ENCODE data around the gene USP22.

The USP22 gene

DNA sequence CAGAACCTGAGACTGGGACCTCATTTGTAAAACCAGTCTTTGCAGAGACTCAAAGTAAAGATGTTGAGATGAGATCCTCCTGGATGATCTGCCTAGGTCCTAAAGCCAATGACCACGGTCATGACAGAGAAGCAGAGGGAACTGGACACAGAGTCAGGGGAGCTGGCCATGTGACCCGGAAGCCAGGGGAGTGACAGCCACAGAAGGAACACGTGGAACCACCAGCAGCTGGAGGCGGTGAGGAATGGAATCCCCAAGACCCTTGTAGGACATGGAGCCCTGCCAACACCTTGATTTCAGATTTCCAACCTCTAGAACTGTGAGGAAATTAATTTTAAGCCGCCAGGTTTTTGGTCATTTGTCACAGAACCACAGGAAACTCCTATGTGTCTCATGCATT is 37.0 kb downstream of the USP22 start:
- in situ Hi-C loops (cut with MboI; ENCODE audit: low pct_unique_long_range_greater_than_20kb, low sequenced_read_pairs) = no loop called here
- no peak for DNase-seq

DNA sequence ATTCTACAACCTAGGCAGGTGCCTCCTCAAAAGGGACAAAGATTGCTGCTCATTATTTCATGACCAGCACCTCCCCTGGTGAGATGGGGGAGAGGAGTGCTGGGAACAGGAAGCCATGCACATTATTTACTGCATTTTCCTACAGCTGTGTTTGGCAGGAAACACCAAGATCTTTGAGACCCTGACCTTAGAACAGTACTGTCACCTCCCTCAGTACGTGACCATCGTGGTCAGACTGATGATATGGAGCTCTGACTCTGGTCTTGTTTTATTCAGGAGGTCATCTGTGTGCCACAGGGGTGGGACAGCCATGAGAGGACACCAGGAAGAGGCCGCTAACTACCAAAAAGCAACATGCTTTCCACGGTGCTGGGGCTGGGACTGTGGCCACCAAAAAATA is 37.4 kb downstream of the USP22 start:
- no peak for DNase-seq
- in situ Hi-C loops (cut with MboI; ENCODE audit: low pct_unique_long_range_greater_than_20kb, low sequenced_read_pairs) = no loop called here

DNA sequence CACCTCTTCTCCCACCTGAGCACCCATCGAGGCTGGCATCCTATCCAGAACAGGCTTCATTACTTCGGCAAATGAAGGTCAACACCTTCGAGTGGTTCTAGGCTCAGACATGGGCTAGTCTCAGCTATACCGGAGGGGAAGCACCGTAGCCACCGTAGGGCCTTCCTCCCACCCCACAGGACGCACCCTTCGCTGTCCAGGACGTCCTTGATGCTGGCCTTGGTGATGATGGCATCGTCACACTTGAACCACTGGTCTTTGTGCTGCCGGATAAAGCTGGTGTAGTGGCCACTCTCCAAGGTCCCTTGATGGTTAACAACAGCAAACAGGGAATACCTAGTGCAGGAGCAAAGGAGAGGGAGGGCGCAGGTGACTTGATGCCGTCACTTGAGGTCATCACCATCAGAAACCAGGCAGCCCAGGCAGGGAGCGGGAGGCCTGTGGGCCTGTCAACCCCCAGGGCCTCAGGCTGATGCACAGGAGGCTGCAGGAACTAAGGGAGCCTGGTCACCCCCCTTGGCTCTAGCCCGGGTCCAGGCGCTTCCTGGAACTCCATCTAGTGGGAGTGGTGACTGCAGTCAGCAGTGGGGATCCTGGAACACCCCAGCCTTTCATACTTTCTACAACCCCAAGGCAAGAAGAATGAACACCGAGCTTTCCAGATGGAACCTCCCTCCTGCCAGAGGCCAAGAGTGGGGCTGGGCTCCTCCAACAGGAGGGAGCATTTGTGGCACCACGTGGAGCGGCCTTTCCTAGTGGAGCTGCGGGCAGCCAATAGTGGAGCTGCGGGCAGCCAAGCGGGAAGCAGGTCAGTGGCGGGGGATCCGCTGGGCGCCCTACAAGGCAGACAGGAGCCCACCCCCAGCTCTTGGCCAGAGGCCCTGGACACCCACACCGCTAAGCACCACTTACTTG is 38.5 kb downstream of the USP22 start:
- in situ Hi-C loops (cut with MboI; ENCODE audit: low pct_unique_long_range_greater_than_20kb, low sequenced_read_pairs) = no loop called here
- no peak for DNase-seq

DNA sequence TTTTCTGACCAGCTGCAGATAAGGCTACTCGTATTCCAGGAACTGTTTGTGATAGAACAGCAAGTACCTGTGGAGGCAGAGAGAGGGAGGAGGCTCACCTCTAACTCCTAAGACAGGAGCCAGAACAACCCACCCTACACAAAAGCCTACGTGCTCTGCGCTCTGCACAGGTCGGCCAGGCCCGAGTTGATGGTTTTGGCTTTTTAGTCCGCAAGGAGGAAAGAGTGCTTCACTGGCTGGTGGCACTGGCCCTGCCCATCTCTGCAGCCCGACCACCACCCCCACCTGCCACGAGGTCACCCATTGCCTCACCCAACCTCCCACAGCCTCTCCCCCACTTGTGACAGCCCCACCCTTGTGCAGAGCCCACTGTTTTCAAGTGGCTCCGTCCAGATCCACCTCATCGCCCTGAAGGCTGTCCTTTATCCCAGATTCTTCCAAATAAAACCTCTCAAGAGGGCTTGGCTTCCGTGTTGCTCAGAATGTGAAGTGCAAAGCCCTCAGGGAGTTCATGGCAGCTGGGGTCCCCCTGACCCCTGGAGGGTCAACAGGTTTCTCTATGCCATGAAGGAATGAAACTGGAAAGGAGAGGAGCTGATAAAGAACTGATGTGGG is 39.7 kb downstream of the USP22 start:
- in situ Hi-C loops (cut with MboI; ENCODE audit: low pct_unique_long_range_greater_than_20kb, low sequenced_read_pairs) = no loop called here
- no peak for DNase-seq

DNA sequence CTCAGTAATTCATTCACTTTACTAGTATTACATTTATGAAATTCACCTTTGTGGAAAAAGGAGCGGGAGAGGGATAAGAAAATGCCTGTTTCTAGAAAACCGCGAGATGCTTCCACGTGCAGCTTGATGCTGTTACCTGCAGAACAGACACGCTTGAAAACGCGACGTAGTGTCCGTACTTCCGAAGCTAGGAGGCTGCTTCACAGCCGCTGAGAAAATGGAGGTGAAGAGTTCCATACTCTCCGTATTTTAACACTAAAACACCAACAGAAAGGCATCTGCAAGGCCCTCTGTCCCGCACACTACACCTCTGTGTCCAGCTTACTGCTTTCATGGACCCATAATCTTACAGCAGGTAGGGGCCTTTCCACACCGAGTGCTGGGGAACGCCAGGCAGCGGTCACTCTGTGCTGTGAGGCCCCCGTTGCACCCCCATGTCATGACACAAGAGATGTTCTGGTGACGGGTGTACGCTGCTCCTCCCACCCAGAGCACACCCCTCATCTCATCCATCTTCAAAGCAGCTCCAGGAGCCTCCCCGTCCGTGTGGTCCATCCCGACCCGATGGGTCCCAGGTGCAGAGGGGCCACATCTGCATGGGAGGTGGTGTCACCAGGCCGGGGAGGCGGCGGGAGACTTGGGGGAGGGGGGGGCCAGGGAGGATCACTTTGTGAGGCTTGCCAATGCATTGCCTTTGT is 40.4 kb downstream of the USP22 start:
- no peak for DNase-seq
- in situ Hi-C loops (cut with MboI; ENCODE audit: low pct_unique_long_range_greater_than_20kb, low sequenced_read_pairs) = no loop called here

DNA sequence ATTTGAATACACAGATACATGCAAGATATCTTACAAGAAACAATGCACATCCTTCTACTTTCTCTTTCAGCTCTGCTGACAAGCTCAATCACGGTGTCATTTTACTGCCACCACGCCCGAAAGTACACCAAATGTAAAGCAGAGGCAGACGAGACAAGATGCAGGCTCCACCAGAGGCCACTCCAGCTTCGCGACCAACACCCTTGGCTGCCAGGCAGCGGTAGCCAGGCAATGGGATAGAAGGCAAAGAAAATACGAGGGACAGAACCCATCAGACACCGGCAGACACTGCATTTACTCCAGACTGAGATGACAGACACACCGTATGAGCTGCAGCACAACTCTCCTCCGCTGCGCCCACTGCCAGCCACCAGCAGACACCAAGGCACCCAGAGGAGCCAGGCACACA is 41.0 kb downstream of the USP22 start:
- in situ Hi-C loops (cut with MboI; ENCODE audit: low pct_unique_long_range_greater_than_20kb, low sequenced_read_pairs) = no loop called here
- DNase-seq = no peak

DNA sequence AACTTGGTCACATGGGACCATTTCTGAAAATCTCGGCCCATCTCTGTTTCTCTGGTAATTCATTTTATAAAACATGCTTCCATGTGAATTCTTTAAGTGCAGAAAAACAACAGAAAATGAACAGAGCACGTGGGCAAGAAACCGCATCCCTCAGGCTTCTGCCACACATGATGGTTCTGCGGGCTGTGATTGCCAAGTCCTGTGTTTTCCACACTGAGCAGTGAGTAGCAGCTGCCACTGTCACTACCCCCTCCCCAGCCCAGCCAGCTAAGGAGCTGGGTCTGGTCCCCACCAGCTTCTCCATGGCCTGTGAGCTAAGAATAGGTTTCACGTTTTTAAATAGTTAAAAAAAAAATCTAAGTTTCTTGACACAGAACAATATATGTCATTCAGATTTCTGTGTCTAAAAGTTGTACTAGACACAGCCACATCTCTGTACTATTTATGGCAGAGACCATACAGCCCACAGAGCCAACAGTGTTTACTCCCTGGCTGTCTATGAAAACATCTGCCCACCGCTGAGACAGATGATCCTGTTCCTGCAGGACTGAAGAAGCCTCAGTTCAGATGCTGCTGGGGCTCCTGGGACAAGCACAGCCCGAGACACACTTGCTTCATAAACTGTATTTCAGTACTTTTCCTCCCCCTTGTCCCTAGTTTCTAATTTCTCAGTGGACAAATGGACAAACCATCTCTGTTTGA is 41.5 kb downstream of the USP22 start:
- in situ Hi-C loops (cut with MboI; ENCODE audit: low pct_unique_long_range_greater_than_20kb, low sequenced_read_pairs) = no loop called here
- DNase-seq = no peak

DNA sequence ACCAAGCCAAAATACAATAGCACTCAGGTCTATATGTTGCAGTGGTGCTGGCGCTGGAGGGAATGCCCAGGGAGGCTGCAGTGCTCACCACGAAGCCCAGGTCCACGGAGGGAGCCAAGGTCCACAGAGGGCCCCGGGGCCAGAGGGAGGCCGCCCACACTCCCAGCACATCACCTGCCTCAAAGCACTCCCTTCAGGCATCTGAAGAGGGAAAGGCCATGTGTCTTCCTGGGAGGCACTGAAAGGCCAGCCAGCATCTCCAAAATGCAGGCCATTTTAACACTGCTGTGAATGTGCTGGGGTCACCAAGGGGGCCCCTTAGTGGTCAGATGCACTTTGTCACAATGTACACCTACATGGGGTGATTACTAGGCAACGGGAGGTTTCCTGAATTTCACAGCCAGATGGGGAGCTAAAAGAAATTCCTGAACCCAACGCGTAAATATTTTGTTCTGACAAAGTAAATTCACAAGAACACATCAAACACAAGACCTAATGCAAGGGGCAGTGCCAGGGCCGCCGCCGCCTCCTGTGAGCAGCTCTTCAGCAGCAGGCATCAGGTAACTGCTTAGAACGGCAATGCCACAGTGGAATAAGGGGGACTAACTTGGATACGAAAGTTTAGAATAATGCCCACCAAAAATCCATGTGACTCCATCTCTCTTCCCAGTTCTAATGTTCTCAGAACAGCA is 42.8 kb downstream of the USP22 start:
- in situ Hi-C loops (cut with MboI; ENCODE audit: low pct_unique_long_range_greater_than_20kb, low sequenced_read_pairs) = no loop called here

DNA sequence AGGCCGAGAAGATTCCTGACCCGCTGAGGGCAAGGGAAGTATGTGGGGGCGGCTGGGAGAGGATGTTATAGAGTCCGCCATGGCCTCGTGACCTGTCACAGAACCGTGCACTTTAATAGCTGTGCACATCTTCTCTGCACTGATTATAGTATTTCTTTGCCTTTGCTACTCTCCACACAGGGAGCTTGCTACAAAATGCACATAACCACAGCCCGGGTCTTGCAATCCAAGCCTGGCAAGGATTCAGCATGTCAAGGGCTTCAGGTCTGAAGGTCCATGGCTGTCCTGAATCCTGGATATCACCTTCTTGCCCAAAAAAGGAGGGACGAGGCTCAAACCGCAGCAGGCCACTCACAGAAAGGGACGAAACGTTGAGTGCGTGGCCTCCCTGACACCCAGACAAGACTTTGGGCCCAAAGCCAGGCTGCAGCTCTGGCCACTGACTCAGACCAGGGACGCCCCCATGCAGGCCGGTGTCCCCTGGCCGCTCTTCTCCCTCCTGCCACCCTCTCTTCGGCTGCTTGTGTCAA is 43.7 kb downstream of the USP22 start:
- DNase-seq = no peak
- in situ Hi-C loops (cut with MboI; ENCODE audit: low pct_unique_long_range_greater_than_20kb, low sequenced_read_pairs) = no loop called here

More for the DNA sequence above, 42.8 kb downstream of the USP22 start:
- no peak for DNase-seq

DNA sequence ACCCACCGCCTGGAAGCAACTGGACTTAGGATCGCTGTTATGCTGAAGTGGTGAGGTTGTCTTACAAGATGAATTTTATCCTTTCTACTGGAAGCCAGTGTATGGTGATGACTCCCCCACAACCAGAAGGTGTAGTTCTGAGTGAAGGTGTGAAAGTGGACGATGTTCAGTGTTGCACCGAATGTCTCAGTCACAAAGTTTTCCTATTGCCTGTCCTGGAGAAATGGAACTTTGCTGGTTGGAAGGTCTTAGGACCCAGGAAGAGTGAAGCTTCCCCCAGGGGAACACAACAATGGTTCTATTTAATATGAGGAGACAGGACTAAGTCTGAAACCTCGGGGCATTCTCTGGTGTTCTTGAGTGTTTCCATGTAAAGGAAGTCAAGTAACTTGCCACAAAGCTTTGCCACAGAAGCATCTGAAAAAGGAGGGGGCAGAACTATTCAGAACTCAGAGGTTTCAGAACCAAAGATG is 44.2 kb downstream of the USP22 start:
- in situ Hi-C loops (cut with MboI; ENCODE audit: low pct_unique_long_range_greater_than_20kb, low sequenced_read_pairs) = no loop called here

DNA sequence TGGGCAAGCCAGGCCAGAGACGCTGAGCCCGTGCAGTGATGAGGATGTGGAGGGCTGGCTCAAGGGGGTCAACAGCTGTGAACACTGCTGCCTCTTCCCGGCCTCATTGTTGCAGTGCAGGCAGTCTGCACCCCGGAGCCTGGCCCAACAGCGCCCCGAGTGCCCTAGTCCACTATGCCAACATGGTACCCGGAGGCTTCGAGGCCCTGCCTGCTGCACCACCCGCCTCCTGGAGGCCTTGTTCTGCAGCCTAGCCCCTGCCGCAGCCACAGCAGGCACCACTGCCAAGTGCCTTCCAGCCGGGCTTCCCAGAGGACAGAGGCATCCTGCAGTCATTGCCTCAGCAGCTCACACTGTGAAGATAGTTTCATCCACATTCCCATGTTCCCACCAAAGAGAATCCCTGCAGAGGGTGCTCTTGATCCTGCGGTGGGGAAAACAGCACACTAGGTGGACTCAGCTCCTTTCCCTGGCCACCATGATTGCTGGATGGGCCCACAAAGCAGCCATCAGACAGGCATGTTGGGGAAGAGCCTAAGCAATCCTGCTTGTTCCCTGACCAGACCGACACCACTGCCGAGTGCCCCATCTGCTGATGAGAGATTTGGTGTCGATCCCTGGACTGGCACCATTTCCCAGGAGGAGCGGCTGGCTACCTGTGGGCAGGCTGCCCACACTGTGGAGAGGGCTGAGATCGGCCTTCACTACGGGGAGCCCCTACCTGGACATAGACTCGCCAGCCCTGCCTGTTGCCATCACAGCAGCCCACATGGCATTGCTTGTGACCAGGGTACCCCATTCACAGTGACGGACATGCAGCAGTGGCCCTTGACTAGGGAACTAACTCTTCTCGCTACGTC is 44.9 kb downstream of the USP22 start:
- in situ Hi-C loops (cut with MboI; ENCODE audit: low pct_unique_long_range_greater_than_20kb, low sequenced_read_pairs) = no loop called here
- DNase-seq = no peak

More for the DNA sequence above, 44.2 kb downstream of the USP22 start:
- no peak for DNase-seq

DNA sequence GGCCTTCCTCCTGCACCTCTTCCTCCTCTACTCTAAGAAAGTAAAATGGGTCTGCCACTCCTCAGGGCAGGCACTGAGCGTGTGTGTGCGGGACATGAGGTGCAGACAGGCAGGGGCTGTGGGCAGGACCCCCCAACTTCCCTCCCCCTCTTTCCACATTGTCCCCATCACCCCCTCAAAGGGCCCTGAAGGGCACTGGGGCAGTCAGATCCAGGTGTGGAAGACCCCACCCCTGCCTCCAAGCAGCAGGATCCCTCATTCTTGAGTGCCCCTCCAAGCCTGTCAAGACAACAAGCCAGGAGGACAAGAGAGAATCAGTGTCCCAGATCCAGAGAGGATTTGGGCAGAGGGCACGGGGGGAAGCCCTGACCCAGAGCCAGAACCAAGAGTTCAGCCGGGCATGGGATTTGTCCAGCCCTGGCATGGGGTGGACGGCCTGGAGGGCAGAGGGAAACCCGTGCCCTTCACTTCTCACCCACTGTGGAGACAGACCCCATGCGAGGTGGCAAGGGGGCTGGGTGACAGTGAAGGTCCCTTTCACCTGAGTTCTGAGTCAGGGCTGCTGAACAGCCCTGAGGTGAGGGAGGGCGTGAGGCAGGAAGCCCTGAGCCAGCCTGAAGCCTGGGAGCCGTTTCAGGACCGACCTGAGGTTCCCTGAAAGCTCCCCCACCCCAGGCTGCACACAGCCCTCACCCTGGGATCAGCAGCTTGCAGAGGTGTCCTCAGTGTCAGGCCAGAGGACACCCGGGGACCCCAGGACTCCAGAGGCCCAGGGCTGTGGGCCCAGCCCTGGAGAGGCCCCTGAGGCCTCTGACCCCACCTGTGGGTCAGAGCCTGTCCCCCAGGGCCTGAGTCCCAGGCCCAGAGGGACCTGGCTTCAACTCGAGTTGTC is 45.8 kb downstream of the USP22 start:
- in situ Hi-C loops (cut with MboI; ENCODE audit: low pct_unique_long_range_greater_than_20kb, low sequenced_read_pairs) = no loop called here
- no peak for DNase-seq

DNA sequence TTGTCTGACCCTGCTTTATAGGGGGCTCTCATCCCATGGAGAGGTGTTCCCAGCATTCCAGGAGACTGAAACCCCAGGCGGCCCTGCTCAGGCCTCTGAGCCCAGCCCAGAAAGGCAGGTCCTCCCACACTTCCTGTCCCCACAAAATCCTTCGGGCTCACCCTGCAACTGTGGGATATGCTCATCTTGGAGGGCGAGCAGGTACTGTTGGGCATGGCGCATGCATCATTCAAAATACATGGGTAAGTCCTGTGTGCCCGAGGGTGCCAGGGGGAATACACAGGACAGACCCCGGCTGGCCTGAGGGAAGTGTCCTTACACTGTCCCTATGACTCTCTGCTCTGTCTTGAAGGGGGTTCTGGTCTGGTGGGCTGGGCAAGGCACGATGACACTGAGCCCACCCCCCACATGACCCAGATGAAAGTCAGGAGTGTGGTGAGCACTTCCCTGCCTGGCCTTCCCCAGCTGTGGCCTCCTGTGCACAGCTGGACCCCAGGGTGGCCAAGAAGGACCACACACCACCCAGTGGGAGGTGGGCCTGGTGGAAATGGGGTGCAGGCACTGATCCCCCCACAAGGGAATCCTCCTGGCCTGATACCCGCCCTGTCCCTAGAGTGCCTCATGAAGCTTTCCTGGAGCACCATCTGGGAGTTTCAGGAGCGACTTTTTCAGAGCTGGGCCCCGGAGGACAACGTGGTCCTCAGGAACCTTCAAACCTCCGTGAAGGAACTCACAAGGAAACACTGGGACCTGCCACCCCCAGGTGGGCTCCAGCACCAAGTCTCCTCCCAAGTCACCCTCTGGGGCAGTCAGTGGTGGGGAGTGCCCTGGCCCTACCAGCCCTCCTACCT is 46.7 kb downstream of the USP22 start:
- DNase-seq = no peak
- in situ Hi-C loops (cut with MboI; ENCODE audit: low pct_unique_long_range_greater_than_20kb, low sequenced_read_pairs) = no loop called here

DNA sequence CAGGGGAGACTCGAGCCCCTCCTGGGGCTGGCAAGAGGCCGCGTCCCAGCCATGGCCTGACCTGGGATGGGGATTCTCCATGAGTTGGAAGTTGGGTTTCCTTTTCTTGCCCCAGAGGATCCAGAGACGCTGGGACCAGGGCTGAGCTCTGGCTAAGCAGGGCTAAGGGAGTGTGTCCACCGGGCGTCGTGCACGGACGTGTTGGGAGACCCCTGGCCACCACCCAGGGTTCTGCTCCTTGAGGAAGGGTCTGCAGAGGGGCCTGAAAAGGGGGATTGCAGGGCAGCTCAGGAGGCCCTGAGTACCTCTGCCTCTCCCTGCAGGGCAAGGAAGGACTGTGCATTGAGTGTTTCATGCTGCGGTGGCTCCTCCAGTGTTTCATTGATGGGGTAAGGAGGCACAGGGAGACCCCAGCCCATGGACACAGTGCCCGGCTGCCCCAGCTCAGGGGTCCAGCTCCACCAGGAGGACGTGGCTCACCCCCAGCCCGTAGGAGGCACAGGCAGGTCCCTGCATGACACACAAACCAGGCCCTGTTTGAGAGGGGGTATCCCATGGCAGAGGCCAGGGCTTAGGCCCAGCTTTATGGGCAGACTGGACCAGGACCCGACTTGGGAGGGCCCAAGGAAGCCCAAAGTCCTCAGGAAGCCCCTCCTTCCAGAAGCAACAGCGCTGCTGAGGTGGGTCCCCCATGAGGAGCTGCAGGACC is 47.5 kb downstream of the USP22 start:
- in situ Hi-C loops (cut with MboI; ENCODE audit: low pct_unique_long_range_greater_than_20kb, low sequenced_read_pairs) = no loop called here
- no peak for DNase-seq

DNA sequence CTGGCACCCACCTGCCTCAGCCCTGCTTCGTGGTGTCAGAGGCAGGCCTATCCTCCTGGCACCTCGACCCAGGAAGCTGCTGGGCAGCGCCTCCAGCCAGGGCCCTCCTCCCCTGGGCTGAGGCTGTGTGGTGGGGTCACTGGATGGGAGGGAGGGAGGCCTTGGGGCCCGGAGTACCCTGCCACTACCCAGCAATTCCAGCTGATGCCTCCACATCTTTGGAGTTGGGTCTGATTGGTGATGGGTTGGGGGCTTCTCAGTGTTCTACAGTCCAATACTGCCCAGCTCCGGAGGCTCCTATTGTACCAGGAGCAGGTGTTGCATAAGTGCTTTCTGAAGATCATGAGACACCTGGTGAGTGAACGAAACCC is 48.0 kb downstream of the USP22 start:
- no peak for DNase-seq
- in situ Hi-C loops (cut with MboI; ENCODE audit: low pct_unique_long_range_greater_than_20kb, low sequenced_read_pairs) = no loop called here
